Measurements from ENCODE around the gene HDAC4. TPM values are rescaled to one million over a fixed set of nuclear protein-coding genes. Genes with fewer than 3 reads are reported as not detected.

HDAC4 gene
- polyA plus RNA-seq, 2 of the 4 experiments (the other 2 are of a cell fraction), result 8.6 to 10.4 TPM

- no peaks in the 10 kb centered on the region for H3K4me1 ChIP-seq
- no peak for FAIRE-seq
- H3K9me3 ChIP-seq, result no peaks in the 10 kb centered on the region
- H3K4me3 ChIP-seq, result no peak overlapping the region
- H3K4me2 ChIP-seq, result no peak overlapping the region
- no peak for DNase-seq (ENCODE audit: low read depth in 1 of 2, low spot score in 1 of 2)
- ChIA-PET POLR2A (no interaction called here), CTCF (no interaction called here)
- 93% methylated on average over 6 of the region's 15 CpGs for WGBS (ENCODE audit: missing lambda C conversion rate)
- no peak for ATAC-seq
- TF ChIP-seq CEBPB (IDR thresholded peaks at IDR 0.05) (no peak), HOXB5 (CRISPR knock-in tag; IDR thresholded peaks at IDR 0.05) (no peak), PBX3 (IDR thresholded peaks at IDR 0.05) (no peak), RNF2 (IDR thresholded peaks at IDR 0.05; ENCODE audit: borderline replicate concordance, low read depth) (no peak), RARB (CRISPR knock-in tag; IDR thresholded peaks at IDR 0.05) (no peak), KDM1A (IDR thresholded peaks at IDR 0.05; ENCODE audit: low read depth) (no peak), BHLHE40 (IDR thresholded peaks at IDR 0.05; ENCODE audit: low read depth, low read length) (no peak), TFCP2L1 (CRISPR knock-in tag; IDR thresholded peaks at IDR 0.05) (no peak), HES2 (IDR thresholded peaks at IDR 0.05) (no peak), JUN (IDR thresholded peaks at IDR 0.05) (no peak), MYC (IDR thresholded peaks at IDR 0.05; ENCODE audit: borderline replicate concordance, low read length) (no peak), GATA3 (IDR thresholded peaks at IDR 0.05; ENCODE audit: borderline replicate concordance) (no peak)
- H3K27ac ChIP-seq, result no peak overlapping the region
Measured at GRCh38 chr2:239053801-239054503, 346.9 kb downstream of the HDAC4 start.

GRCh38 chr2:239052798-239053665 lies 347.8 kb downstream of the HDAC4 start:
- ChIA-PET POLR2A (no interaction called here), CTCF (no interaction called here)
- H3K27ac ChIP-seq, result no peak overlapping the region
- no peak overlapping the region for H3K4me3 ChIP-seq
- DNase-seq (ENCODE audit: low read depth in 1 of 2, low spot score in 1 of 2) (no peak), FAIRE-seq (no peak), ATAC-seq (no peak)
- H3K4me1 ChIP-seq, result no peaks in the 10 kb centered on the region
- TF ChIP-seq CTCF (IDR thresholded peaks at IDR 0.05), result no peak
- TF ChIP-seq BHLHE40 (IDR thresholded peaks at IDR 0.05; ENCODE audit: low read depth, low read length), result no peak
- TF ChIP-seq HOXA7 (CRISPR knock-in tag; IDR thresholded peaks at IDR 0.05), result no peak
- TF ChIP-seq SREBF2 (IDR thresholded peaks at IDR 0.05), result no peak
- TF ChIP-seq HDAC2 (IDR thresholded peaks at IDR 0.05), result no peak
- no peak for TF ChIP-seq EHF (CRISPR knock-in tag; IDR thresholded peaks at IDR 0.05)
- no peak for TF ChIP-seq RAD21 (conservative IDR thresholded peaks at IDR 0.05 in 1 of 2, IDR thresholded peaks at IDR 0.05 in 1 of 2)
- no peak for TF ChIP-seq POLR2AphosphoS2 (conservative IDR thresholded peaks at IDR 0.05; ENCODE audit: low read length)
- TF ChIP-seq KDM5A (IDR thresholded peaks at IDR 0.05), result no peak
- no peak overlapping the region for H3K4me2 ChIP-seq
- 96% methylated on average over 47 of the region's 51 CpGs for WGBS (ENCODE audit: missing lambda C conversion rate)
- H3K9me3 ChIP-seq, result no peaks in the 10 kb centered on the region

Measured in A549 (cell line).